GM19099 (cell line): Measurements from ENCODE around the gene OSBPL10.

Experiments
- POLR2A ChIP-seq: IDR thresholded peaks from 3 replicates; pipeline ENCODE4 v1.6.1; 2011; ENCODE audit warnings: low read depth; ENCODE audit not compliant: insufficient read length; ENCODE audit errors: extremely low read depth

OSBPL10 gene

DNA sequence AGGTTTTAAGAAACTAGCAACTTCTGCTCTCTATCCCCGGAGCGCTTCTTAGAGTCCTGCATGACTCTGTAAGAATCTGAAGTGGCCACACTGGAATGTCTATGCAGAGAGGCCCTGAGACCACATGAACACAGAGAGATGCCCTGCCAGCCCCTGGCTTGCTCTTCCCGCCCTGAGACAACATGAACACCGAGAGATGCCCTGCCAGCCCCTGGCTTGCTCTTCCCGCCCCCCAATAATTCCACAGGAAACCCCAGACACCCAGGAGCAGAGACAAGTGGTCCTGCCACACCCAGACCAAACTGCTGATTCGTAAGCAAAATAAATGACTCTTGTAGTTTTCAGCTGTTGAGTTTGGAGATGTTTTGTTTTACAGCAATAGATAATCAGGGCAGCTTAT is 166.1 kb downstream of the OSBPL10 start:
- TF ChIP-seq POLR2A = no peak

DNA sequence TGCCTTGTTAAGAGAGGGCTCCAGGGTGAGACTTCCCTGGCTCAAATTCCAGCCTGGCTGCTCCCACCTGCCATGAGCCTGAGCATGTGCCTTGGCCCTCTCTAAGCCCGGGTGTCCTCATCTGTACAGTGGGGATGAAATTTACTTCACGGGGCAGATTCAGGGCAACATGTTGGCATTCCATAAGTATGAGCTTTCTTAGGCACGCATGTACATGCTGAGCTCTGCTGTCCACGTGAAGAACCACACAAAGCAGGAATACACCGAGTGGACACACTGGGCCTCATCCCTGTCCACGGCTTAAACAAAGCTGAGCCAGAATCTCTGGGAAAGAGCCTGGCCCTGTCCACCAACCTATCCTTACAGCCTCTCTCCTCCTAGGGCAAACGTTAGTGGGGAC is 167.4 kb downstream of the OSBPL10 start:
- no peak for TF ChIP-seq POLR2A

DNA sequence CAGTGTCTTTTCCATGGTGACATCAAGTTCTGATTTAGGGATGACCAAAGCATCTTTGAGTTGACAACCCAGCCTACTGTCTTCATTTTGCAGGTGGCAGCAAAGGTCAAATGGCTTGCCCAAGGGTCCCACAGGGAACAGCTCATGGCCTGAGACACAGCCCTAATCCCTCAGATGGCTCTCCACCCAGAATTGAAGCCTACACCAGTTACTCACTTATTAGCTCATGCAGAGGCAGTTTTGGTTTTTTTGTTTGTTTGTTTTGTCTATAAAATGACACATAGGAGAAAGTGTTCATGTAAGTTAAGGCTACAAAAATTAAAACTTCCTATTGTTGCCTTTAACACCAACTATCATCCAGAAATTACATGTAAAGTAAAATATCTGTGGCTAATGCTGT is 167.9 kb downstream of the OSBPL10 start:
- no peak for TF ChIP-seq POLR2A

DNA sequence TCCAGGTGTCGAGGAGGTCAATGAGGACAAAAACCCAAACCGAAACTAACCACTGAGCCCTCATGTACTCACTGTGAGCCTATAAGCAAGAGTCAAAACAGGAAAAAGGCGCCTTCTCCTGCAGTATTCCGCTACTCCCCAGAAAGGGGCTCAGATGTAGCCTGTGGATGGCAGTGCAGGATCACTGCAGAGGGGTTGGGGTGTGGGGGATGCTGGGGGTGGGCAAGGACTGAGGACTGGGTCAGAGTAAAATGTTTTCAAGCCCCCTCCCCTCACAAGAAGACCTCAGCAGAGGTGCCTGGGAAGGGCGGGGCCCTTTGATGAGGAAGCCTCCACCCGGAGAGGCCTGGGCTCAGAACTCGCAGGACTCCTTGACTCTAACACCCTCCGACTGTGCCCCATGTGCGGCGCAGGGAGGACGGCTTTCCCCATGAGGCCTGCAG is 170.1 kb downstream of the OSBPL10 start:
- no peak for TF ChIP-seq POLR2A

DNA sequence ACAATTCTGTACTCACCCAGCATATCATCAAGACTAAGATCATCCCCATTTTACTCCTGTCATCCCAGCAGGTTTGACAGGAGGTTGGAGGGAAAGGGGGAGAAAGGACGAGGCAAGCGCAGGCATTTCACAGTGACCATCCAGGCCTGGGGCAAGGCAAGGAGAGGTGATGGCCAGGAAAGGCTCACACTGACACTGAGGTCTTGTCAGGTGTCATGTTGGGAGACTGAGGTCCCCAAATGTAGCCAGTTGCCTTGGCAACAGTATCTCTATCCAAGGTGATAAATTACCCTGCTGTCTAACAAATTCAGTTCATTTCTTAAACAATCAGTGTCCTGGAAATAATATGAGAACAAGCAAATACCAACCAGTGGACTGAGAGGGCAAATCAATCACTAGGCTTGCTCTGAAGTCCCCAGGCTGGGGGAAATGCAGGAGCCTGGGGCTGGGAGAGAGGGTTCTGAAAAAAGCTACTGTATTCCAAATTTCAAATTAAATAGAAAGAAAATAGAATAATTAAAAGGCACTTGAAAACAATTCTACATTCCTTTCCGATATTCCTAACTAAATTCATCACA is 172.8 kb downstream of the OSBPL10 start:
- TF ChIP-seq POLR2A = no peak

DNA sequence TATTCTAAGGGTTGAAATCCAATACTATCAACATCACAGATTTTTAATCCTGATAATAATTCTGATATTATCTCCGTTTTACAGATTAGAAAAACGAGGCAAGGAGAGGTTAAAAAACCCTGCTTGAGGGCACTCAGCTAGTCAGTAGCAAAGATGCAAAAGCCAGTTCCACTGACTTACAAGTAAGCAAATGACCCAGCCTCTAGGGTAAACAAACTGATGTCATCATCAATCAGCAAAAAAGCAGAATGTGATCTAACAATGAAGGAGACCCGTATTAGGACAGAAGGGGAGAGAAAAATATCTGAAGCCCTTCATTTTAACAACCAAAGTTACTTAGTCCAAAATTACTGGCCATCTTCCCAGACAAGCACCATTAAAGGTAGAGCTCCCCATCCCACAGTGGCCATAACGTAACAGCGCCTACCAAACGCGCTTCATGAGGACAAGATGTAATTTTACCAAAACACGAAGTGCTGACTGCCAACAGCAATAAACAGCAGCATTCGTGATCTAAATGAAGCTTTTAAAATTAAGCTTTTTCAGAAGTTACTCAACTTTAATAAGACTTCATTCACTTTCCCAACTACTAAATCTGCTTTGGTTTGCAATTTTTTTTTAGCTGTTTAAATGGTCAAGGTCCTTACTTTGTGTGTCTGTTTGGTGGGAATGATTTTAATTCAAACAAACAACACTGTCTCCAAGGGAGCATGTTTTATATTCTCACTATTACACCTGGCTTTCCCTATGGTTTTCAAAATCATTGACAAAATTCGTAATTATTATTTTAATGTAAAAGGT is 176.6 kb downstream of the OSBPL10 start:
- no peak for TF ChIP-seq POLR2A

DNA sequence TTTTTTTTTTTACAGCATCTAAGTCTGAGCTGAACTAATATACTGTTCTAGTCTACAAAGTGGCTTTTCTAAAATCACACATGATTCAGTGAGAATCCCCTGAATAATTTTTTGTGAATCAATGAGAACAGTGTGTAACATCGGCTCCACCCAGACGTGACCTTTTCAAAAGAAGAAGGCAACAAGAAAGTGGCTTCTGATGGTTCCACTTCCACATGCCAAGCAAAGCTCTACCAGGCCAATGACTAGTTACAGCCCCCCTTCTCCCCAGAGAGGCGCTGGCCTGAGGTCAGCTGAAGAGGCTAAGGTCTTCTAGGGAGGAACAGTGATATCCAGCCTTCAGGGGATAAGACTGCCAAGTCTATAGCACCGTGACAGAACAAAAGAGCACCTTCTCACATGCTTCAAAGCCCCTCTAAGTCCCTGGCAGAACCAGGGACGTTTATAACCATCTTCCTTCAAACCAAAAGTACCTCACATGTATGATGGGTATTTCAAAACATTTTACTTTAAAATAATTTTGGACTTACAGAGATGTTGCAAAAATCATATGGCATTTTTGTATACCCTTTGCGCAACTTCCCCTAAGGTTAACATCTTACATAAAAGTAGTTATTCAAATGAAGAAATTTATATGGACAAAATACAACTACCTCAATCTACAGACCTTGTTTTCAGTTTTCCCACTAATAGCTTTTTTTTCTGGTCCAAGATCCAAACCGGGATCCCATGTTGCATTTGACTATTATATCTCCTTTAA is 177.9 kb downstream of the OSBPL10 start:
- no peak for TF ChIP-seq POLR2A

DNA sequence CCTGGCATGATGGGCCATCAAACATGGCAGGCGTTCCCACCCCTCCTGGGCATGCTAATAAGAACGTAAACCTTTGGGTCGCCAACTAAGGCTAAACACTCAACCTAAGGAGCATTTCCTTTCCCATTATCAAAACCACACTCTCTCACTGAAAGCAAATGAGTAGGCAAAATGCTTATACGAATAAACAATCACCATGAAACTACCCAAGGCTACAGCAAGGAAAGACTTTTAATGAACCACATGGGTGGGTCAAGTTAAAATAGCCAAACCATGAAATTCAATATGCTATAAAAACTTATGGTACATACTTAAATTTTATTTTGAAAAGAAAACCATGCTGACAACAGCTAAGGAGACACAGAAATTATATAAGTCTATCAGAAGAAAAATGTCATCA is 180.6 kb downstream of the OSBPL10 start:
- no peak for TF ChIP-seq POLR2A

DNA sequence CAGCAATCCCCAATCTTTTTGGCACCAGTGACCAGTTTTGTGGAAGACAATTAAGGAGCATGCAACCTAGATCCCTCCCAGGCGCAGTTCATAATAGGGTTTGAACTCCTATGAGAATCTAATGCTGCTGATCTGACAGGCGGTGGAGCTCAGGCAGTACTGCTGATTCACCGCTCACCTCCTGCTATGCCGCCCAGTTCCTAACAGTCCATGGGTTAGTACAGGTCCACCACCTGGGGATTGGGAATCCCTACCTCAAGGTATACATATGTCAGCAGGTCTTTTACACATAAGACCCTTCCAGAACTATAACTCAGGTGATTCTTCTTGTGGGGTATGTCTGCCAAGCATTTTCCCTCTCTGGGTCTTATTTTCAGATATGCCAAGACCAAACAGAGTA is 182.2 kb downstream of the OSBPL10 start:
- no peak for TF ChIP-seq POLR2A

DNA sequence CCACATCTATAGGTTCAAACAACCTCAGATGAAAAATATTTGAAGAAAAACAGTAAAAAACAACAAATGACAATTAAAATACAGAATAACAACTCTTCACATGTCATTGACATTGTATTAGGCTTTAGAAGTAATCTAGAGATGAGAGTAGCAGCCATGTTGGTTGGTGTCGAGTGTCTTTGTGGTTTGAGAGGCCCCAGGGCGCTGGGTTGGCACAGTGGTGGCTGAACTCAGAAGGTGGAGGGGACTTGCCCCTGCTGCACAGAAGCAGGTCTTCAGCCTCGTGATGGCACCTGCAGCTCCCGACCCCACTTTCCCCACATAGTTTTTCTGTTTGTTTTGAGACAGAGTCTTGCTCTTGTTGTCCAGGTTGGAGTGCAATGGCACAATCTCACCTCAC is 187.2 kb downstream of the OSBPL10 start:
- no peak for TF ChIP-seq POLR2A

DNA sequence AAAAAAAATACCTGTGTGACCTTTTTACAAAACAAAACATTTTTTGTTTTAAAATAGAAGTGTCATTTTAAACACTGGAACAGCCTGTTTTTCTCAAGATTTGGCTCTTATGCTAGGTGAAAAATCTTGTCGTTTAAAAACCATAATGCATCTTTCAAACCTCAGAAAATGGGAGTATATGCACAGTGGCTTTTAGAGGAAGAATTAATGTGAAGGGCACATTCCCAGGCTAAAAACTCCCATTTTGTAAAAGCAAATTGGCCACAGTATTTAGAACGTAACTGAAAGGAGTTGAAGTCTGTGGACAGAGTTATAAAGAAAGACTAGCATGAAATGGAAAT is 190.0 kb downstream of the OSBPL10 start:
- no peak for TF ChIP-seq POLR2A

DNA sequence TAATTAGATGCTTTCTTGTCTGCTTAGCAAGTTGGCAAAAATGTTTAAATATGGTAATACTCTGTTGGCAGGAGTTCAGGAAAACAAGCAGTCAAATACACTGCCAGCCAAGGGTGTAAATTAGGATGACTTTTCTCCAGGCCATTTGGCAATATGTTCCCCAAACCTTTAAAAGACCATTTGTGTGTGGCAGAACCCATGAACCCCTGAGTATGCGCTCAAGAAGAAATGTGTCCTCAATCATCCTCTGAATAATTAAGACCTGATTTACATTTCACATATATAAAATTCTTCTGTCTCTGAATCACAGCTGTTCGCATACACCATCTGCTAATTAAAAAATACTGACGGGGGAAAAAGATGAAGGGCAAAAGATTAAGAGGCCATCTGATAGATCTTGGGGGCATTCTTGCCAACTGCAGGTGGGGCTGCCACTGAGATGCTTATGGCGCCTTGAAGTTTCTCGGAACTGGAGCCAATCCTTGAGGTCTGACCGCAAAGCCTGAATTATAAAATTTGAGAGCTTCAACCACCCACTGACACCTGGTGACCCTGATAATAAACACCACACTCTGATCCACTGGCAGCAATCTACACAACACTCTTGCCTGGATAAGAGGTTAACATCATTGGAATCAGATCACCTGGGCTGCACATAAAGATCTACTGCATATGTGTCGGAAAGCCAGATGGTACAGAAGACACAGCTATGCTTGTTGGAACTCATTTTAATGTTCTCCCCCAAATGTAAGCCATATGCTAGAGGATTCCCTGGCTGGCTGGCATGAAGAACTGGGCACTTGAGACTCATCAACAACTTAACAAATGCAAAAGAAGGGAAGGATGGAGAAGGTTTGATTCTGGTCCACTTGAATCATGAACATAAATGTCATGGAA is 190.6 kb downstream of the OSBPL10 start:
- no peak for TF ChIP-seq POLR2A

DNA sequence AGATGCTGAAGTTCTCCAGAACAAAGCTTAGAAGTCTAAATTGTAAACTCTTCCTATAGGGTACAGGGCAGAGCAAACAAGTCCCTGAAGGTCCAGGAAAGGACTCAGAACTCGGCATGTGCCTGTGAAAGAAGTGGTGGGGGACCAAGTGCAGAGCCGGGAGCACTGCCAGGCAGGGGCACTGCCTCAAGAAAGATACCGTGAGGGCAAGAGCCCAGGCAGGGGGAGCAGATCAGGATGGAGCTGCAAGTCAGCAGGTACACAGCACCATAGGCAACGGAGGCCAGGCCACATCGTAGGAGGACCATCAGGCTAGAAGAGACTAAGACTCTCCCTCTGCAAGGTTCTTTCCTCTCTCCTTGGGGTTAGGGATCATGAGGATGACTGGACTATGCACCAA is 191.6 kb downstream of the OSBPL10 start:
- TF ChIP-seq POLR2A = no peak

DNA sequence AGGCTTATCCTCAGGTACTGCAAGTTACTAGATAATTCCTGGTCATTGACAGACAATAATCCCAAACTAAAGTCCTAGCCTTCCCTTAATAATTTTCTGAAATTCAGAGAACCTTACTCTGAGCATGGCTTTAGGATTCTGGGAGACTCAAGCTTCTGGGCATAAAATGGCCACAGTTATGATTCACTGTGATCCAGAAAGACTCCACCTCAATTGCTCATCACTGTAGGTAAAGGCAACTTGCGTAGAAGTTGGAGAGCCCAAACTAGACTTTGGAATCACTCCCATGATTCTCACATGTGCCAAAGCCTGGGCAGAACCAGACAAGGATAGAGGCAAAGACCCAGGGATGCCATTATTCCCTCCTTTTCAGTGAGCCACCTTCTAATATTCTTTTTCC is 195.3 kb downstream of the OSBPL10 start:
- no peak for TF ChIP-seq POLR2A

DNA sequence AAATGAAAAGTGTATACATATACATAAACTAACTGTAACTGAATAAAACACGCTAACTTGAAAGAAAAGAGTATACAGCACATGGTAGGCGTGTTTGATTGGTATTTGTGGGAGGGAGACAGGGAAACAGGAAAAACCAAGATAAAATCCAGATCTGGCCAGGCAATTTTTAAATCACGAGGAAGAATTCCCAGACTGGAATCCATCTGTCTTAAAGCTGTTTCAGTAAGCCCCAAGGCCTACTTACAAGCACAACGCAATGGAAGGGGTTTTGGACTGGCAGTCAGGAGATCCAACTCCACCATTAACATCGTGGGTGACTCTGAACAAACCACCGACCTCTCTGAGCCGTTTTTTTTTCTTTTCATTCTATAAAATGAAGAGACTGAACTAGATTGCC is 195.8 kb downstream of the OSBPL10 start:
- TF ChIP-seq POLR2A = no peak
